ENCODE data around the gene SAMD3.

DNA sequence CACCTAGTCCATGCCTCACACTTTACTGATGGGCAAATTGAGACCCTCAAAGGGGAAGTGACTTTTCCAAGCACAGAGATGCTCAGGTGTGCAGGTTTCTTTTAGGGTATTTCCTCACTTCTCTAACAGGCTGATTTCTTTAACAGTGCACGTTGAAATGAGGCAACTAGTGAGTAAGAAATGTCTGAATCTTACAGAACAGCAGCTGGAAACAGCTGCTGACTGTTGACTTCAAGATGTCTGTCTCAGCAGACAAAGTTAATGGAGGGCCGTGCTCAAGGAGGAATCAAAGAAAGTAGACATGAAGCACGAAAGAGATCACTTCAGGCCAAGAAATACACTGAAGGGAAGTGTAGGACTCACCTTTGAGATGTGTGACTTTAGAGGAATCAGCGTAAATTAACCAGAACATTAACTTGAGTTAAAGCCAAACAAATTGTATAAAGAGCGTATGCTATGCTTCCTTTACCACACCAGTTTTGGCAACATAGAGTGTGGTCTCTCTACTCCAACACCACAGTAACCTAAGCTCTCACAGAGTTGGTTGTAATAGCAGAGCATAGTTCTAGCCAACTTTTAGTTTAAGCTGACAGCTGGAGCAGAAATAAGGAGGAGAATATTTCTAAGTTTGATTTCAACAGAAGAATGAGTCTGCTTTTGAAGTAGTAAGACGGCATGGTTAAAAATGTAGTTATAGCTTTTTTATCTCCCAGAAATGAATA lies 60.9 kb downstream of the SAMD3 start:
- TF ChIP-seq, protein P1, sequence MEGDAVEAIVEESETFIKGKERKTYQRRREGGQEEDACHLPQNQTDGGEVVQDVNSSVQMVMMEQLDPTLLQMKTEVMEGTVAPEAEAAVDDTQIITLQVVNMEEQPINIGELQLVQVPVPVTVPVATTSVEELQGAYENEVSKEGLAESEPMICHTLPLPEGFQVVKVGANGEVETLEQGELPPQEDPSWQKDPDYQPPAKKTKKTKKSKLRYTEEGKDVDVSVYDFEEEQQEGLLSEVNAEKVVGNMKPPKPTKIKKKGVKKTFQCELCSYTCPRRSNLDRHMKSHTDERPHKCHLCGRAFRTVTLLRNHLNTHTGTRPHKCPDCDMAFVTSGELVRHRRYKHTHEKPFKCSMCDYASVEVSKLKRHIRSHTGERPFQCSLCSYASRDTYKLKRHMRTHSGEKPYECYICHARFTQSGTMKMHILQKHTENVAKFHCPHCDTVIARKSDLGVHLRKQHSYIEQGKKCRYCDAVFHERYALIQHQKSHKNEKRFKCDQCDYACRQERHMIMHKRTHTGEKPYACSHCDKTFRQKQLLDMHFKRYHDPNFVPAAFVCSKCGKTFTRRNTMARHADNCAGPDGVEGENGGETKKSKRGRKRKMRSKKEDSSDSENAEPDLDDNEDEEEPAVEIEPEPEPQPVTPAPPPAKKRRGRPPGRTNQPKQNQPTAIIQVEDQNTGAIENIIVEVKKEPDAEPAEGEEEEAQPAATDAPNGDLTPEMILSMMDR (IDR thresholded peaks at IDR 0.05): no peak
- TF ChIP-seq EP300 (IDR thresholded peaks at IDR 0.05; ENCODE audit: low read depth) (no peak), POLR2A (IDR thresholded peaks at IDR 0.05) (no peak)

All from transverse colon (tissue), 3 donors.